ENCODE measurements around the gene ARHGEF1.
"Not testable (repeated sequence)": the region's sequence is repeated elsewhere in the genome, so short reads cannot be mapped to it uniquely, and the experiment has no call there.

The ARHGEF1 gene

DNA sequence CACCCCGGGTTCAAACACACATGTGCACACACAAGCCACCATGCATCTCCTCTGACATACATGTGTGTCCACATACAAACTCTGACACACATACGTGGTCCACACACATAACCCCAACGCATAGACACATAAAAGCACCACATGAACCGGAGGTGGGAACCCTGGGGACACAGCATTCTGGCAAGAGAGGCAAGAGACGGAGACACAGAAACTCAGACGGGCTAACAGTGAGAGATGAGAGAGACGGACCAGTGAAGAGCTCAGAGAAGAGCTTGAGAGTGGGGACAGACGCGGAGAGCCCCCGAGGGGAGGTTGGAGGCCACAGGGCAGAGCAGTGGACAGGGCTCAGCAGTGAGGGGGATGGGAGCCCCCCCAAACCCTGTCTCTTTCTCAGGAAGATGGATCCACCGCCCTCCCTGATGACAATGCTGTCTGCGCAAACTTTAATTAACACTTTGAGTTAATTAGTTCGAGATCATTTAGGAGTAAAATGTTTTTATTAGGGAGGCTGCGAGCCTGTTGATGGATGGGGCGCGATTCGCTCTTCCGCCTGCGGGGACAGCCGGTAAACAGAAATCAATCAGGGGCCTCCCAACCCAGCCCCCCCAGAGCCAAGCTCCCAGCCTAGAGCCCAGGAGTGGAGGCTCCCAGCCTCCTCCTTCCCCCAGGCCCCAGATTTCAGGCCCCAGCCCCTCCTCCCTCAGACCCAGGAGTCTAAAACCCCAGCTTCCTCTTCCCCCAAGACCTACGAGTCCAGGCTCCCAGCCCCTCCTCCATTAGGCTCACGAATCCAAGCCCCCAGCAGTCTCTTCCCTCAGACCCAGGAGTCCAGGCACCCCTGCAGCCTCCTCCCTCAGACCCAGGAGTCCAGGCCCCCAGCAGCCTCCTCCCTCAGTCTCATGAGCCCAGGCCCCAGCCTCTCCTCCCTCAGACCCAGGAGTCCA, 54.8 kb downstream of the ARHGEF1 start:
- Histone ChIP-seq H3K4me3 (ENCODE audit: low read depth, low read length, poor library complexity, severe bottlenecking) (no peak overlapping the region), H3K27me3 (ENCODE audit: insufficient read depth, low read length) (peaks cover 10% of the 10 kb centered on the region; the same call in 1 of the 2 replicates)

DNA sequence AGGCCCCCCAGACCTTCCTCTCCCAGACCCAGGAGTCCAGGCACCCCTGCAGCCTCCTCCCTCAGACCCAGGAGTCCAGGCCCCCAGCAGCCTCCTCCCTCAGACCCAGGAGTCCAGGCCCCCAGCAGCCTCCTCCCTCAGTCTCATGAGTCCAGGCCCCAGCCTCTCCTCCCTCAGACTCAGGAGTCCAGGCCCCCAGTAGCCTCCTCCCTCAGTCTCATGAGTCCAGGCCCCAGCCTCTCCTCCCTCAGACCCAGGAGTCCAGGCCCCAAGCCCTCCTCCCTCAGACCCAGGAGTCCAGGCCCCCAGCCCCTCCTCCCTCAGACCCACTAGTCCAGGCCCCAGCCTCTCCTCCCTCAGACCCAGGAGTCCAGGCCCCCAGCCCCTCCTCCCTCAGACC, 56.2 kb downstream of the ARHGEF1 start:
- not testable (repeated sequence) for H3F3A ChIP-seq (ENCODE audit: insufficient read depth, low read length); H3K36me3 ChIP-seq (ENCODE audit: insufficient read depth, low read length); H3K27ac ChIP-seq (ENCODE audit: low read depth, low read length, poor library complexity, severe bottlenecking); H3K9ac ChIP-seq (ENCODE audit: low read length); H3K4me3 ChIP-seq (ENCODE audit: low read depth, low read length, poor library complexity, severe bottlenecking); H3K9me2 ChIP-seq (ENCODE audit: low read depth, low read length); H4K20me1 ChIP-seq (ENCODE audit: insufficient read depth, low read length); H3K9me3 ChIP-seq (ENCODE audit: low read length); H3K4me2 ChIP-seq (ENCODE audit: low read length); H3K27me3 ChIP-seq (ENCODE audit: insufficient read depth, low read length); H2AFZ ChIP-seq (ENCODE audit: low read length); H3K79me2 ChIP-seq (ENCODE audit: insufficient read depth, low read length)
- peaks cover 49% of the 10 kb centered on the region for H3K4me1 ChIP-seq (ENCODE audit: insufficient read depth, low read length, severe bottlenecking)

More for the DNA sequence above, 54.8 kb downstream of the ARHGEF1 start:
- Histone ChIP-seq H4K20me1 (ENCODE audit: insufficient read depth, low read length) (no peaks in the 10 kb centered on the region), H3K9ac (ENCODE audit: low read length) (no peak overlapping the region), H3K9me2 (ENCODE audit: low read depth, low read length) (no peaks in the 10 kb centered on the region), H3K36me3 (ENCODE audit: insufficient read depth, low read length) (no peaks in the 10 kb centered on the region), H3F3A (ENCODE audit: insufficient read depth, low read length) (peaks cover 7% of the 10 kb centered on the region; the same call in 1 of the 2 replicates), H2AFZ (ENCODE audit: low read length) (no peak overlapping the region), H3K9me3 (ENCODE audit: low read length) (no peaks in the 10 kb centered on the region), H3K4me1 (ENCODE audit: insufficient read depth, low read length, severe bottlenecking) (peaks cover 46% of the 10 kb centered on the region), H3K79me2 (ENCODE audit: insufficient read depth, low read length) (no peaks in the 10 kb centered on the region), H3K4me2 (ENCODE audit: low read length) (no peak overlapping the region), H3K27ac (ENCODE audit: low read depth, low read length, poor library complexity, severe bottlenecking) (peak overlapping the region; percentile 1)
- TF ChIP-seq, protein P1, sequence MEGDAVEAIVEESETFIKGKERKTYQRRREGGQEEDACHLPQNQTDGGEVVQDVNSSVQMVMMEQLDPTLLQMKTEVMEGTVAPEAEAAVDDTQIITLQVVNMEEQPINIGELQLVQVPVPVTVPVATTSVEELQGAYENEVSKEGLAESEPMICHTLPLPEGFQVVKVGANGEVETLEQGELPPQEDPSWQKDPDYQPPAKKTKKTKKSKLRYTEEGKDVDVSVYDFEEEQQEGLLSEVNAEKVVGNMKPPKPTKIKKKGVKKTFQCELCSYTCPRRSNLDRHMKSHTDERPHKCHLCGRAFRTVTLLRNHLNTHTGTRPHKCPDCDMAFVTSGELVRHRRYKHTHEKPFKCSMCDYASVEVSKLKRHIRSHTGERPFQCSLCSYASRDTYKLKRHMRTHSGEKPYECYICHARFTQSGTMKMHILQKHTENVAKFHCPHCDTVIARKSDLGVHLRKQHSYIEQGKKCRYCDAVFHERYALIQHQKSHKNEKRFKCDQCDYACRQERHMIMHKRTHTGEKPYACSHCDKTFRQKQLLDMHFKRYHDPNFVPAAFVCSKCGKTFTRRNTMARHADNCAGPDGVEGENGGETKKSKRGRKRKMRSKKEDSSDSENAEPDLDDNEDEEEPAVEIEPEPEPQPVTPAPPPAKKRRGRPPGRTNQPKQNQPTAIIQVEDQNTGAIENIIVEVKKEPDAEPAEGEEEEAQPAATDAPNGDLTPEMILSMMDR (IDR thresholded peaks at IDR 0.05; ENCODE audit: low read length): no peak
- no peak for TF ChIP-seq EZH2 (IDR thresholded peaks at IDR 0.05; ENCODE audit: borderline replicate concordance, low read length)

DNA sequence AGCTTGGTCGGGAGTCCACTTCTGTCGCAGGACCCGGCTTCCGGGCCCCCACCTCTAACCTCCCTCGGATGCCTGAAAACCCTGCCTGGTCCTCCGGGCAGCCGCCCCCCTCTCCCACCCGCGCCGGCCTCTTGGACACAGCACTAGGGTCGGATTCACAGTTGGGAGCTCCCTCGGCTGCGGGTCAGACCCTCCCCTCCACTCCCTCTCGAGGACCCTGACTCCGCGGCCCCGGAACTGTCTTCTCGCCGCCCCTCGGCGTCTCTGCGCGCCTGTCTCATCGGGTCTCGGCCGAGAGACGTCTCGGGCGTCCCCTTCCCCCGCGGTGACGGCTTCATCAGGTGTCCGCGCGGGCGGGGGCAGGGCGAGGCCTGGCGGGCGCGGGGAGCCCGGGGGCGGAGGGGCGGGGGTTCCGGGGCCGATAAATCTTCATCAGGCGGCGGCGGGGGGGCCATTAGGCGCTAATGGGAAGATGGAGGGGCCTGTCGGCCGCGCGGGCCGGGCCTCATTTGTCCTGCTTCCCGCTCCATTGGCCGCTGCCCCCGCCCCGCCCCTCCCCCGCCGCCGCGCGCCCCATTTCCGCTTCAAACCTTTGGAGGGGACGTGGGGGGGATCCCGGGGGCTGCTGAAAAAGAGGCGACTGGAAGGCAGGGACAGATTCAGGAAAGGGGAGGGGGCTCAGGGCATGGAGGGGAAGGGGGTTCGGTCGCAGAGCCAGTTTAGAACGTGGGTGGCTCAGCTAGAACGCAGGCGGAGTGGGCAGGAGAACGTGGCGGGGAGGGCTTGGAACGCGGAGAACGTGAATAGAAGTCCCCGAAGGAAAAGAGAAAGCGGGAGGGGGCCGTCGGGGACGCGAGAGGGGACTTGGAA, 57.1 kb downstream of the ARHGEF1 start:
- Histone ChIP-seq H3K9me2 (ENCODE audit: low read depth, low read length) (no peaks in the 10 kb centered on the region), H3K27me3 (ENCODE audit: insufficient read depth, low read length) (peaks cover 10% of the 10 kb centered on the region; the same call in 1 of the 2 replicates), H3F3A (ENCODE audit: insufficient read depth, low read length) (peaks cover 7% of the 10 kb centered on the region; the same call in 1 of the 2 replicates), H3K79me2 (ENCODE audit: insufficient read depth, low read length) (no peaks in the 10 kb centered on the region), H3K27ac (ENCODE audit: low read depth, low read length, poor library complexity, severe bottlenecking) (no peak overlapping the region), H3K36me3 (ENCODE audit: insufficient read depth, low read length) (no peaks in the 10 kb centered on the region), H3K9me3 (ENCODE audit: low read length) (no peaks in the 10 kb centered on the region), H3K4me2 (ENCODE audit: low read length) (peak overlapping the region; percentile 75), H2AFZ (ENCODE audit: low read length) (no peak overlapping the region), H3K9ac (ENCODE audit: low read length) (peak overlapping the region; percentile 52; the same call in 1 of the 2 replicates), H4K20me1 (ENCODE audit: insufficient read depth, low read length) (no peaks in the 10 kb centered on the region), H3K4me1 (ENCODE audit: insufficient read depth, low read length, severe bottlenecking) (peaks cover 58% of the 10 kb centered on the region), H3K4me3 (ENCODE audit: low read depth, low read length, poor library complexity, severe bottlenecking) (peak overlapping the region; percentile 53)
- no peak for TF ChIP-seq EZH2 (IDR thresholded peaks at IDR 0.05; ENCODE audit: borderline replicate concordance, low read length)
- TF ChIP-seq, protein P1 (IDR thresholded peaks at IDR 0.05; ENCODE audit: low read length): no peak
